ENCODE measurements around the gene POLR1G.

The POLR1G gene

GRCh38 chr19:45402298-45403061 is 4.0 kb upstream of the POLR1G start:
- no peak for TF ChIP-seq CTCF (IDR thresholded peaks at IDR 0.05)

- no peak for TF ChIP-seq CTCF (IDR thresholded peaks at IDR 0.05)
Observed at GRCh38 chr19:45403272-45403671, 3.2 kb upstream of the POLR1G start.

- peak; percentile 49 for TF ChIP-seq CTCF (IDR thresholded peaks at IDR 0.05)
Observed at GRCh38 chr19:45403781-45404556, 2.5 kb upstream of the POLR1G start.

GRCh38 chr19:45404557-45405434 is 1.6 kb upstream of the POLR1G start, which contains the start of gene PPP1R13L:
TSS of gene PPP1R13L (minus strand) at chr19:45405069. CDS start at chr19:45398318, 6,751 bp downstream.
- TF ChIP-seq CTCF (IDR thresholded peaks at IDR 0.05): no peak

- no peak for TF ChIP-seq CTCF (IDR thresholded peaks at IDR 0.05)
Observed at GRCh38 chr19:45405435-45406225, 814 bp upstream of the POLR1G start.

GRCh38 chr19:45407091-45407375 is 589 bp downstream of the POLR1G start:
- no peak for TF ChIP-seq CTCF (IDR thresholded peaks at IDR 0.05)

- TF ChIP-seq CTCF (IDR thresholded peaks at IDR 0.05): no peak
Observed at GRCh38 chr19:45408121-45408520, 1.7 kb downstream of the POLR1G start.

Data from LNCAP (cell line).